HG03520 (cell line): ENCODE data around the gene SH3BP5.

Experiments used
- ATAC-seq: cut with Tn5 transposase; IDR thresholded peaks from one replicate; pipeline ENCODE4 v1.9.1; 2021; ENCODE audit warnings: mild to moderate bottlenecking, moderate library complexity; ENCODE audit not compliant: unreplicated experiment

SH3BP5 gene

GRCh38 chr3:15326037-15326436 is 6.3 kb downstream of the SH3BP5 start:
- ATAC-seq = no peak

- no peak for ATAC-seq
Observed at GRCh38 chr3:15325228-15325627, 7.2 kb downstream of the SH3BP5 start.

- no peak for ATAC-seq
Observed at GRCh38 chr3:15324379-15324808, 8.0 kb downstream of the SH3BP5 start.

- ATAC-seq = no peak
Observed at GRCh38 chr3:15323063-15323462, 9.3 kb downstream of the SH3BP5 start.

- no peak for ATAC-seq
Observed at GRCh38 chr3:15321349-15321748, 11.0 kb downstream of the SH3BP5 start.

- no peak for ATAC-seq
Observed at GRCh38 chr3:15319575-15319974, 12.8 kb downstream of the SH3BP5 start.

- ATAC-seq = no peak
Observed at GRCh38 chr3:15319136-15319535, 13.2 kb downstream of the SH3BP5 start.

- no peak for ATAC-seq
Observed at GRCh38 chr3:15318661-15319060, 13.7 kb downstream of the SH3BP5 start.

- ATAC-seq = no peak
Observed at GRCh38 chr3:15316998-15317435, 15.4 kb downstream of the SH3BP5 start.

- no peak for ATAC-seq
Observed at GRCh38 chr3:15315003-15315402, 17.4 kb downstream of the SH3BP5 start.

GRCh38 chr3:15314276-15314675 is 18.1 kb downstream of the SH3BP5 start:
- no peak for ATAC-seq

GRCh38 chr3:15313461-15313860 is 18.9 kb downstream of the SH3BP5 start:
- no peak for ATAC-seq

- no peak for ATAC-seq
Observed at GRCh38 chr3:15312550-15312949, 19.8 kb downstream of the SH3BP5 start.

GRCh38 chr3:15310491-15311370 is 21.7 kb downstream of the SH3BP5 start:
- ATAC-seq = peak; percentile 85

- no peak for ATAC-seq
Observed at GRCh38 chr3:15309662-15310335, 22.6 kb downstream of the SH3BP5 start.

- no peak for ATAC-seq
Observed at GRCh38 chr3:15307580-15307979, 24.8 kb downstream of the SH3BP5 start.

- no peak for ATAC-seq
Observed at GRCh38 chr3:15306979-15307359, 25.4 kb downstream of the SH3BP5 start.

- no peak for ATAC-seq
Observed at GRCh38 chr3:15305359-15305844, 27.0 kb downstream of the SH3BP5 start.

- ATAC-seq = no peak
Observed at GRCh38 chr3:15303728-15304127, 28.7 kb downstream of the SH3BP5 start.

- ATAC-seq = no peak
Observed at GRCh38 chr3:15303216-15303615, 29.2 kb downstream of the SH3BP5 start.

GRCh38 chr3:15301761-15302160 is 30.6 kb downstream of the SH3BP5 start:
- no peak for ATAC-seq
